8988T (cell line): ENCODE data around the gene SPECC1.
"Not testable (repeated sequence)": the region's sequence is repeated elsewhere in the genome, so short reads cannot be mapped to it uniquely, and the experiment has no call there.

ENCODE experiments used
- DNase-seq: peaks from one replicate; pipeline ENCODE4 v3.0.0; 2011

Gene SPECC1

GRCh38 chr17:20281860-20282259 is 272.7 kb downstream of the SPECC1 start:
- no peak for DNase-seq

- DNase-seq = no peak
These were observed 273.6 kb downstream of the SPECC1 start for GRCh38 chr17:20282526-20283308.

- no peak for DNase-seq
These were observed 274.9 kb downstream of the SPECC1 start for GRCh38 chr17:20284022-20284421.

GRCh38 chr17:20284570-20285295 is 275.6 kb downstream of the SPECC1 start:
- no peak for DNase-seq

GRCh38 chr17:20289984-20290383 is 280.8 kb downstream of the SPECC1 start:
- no peak for DNase-seq

GRCh38 chr17:20291853-20292252 is 282.7 kb downstream of the SPECC1 start:
- no peak for DNase-seq

GRCh38 chr17:20293501-20293900 is 284.3 kb downstream of the SPECC1 start:
- no peak for DNase-seq

GRCh38 chr17:20294120-20294519 is 285.0 kb downstream of the SPECC1 start:
- no peak for DNase-seq

- no peak for DNase-seq
These were observed 289.9 kb downstream of the SPECC1 start for GRCh38 chr17:20299013-20299412.

GRCh38 chr17:20300436-20300934 is 291.3 kb downstream of the SPECC1 start:
- DNase-seq = no peak

- no peak for DNase-seq
These were observed 293.2 kb downstream of the SPECC1 start for GRCh38 chr17:20302246-20302917.

- DNase-seq = no peak
These were observed 295.8 kb downstream of the SPECC1 start for GRCh38 chr17:20304961-20305360.

- DNase-seq = no peak
These were observed 297.8 kb downstream of the SPECC1 start for GRCh38 chr17:20306924-20307323.

GRCh38 chr17:20307326-20307910 is 298.3 kb downstream of the SPECC1 start:
- DNase-seq = no peak

GRCh38 chr17:20310481-20310880 is 301.3 kb downstream of the SPECC1 start:
- no peak for DNase-seq

GRCh38 chr17:20313306-20313705 is 304.1 kb downstream of the SPECC1 start:
- no peak for DNase-seq

- DNase-seq = no peak
These were observed 304.7 kb downstream of the SPECC1 start for GRCh38 chr17:20313891-20314290.

- DNase-seq = no peak
These were observed 305.7 kb downstream of the SPECC1 start for GRCh38 chr17:20314834-20315233.

- DNase-seq = no peak
These were observed 306.2 kb downstream of the SPECC1 start for GRCh38 chr17:20315311-20315710.

- no peak for DNase-seq
These were observed 306.7 kb downstream of the SPECC1 start for GRCh38 chr17:20315821-20316220.

- peak; percentile 27 for DNase-seq
These were observed 311.5 kb downstream of the SPECC1 start for GRCh38 chr17:20320535-20321229.

- DNase-seq = not testable (repeated sequence)
These were observed 312.2 kb downstream of the SPECC1 start for GRCh38 chr17:20321357-20321756.

- DNase-seq = not testable (repeated sequence)
These were observed 318.6 kb downstream of the SPECC1 start for GRCh38 chr17:20327739-20328138.
